ENCODE data around the gene CELF1.

The CELF1 gene

GRCh38 chr11:47453365-47453764 lies 99.6 kb downstream of the CELF1 start:
- Histone ChIP-seq H3K36me3 (no peaks in the 10 kb centered on the region), H3K9me3 (no peaks in the 10 kb centered on the region), H3K4me1 (ENCODE audit: control insufficient read depth in 1 of 2, insufficient read depth in 1 of 2, low read depth in 1 of 2, low read length in 1 of 2) (no peaks in the 10 kb centered on the region), H3K27ac (no peak overlapping the region), H3K4me3 (ENCODE audit: low read depth in 1 of 2, low read length in 1 of 2) (no peak overlapping the region), H3K27me3 (no peaks in the 10 kb centered on the region)
- TF ChIP-seq CTCF (IDR thresholded peaks at IDR 0.05), result no peak

- TF ChIP-seq CTCF (IDR thresholded peaks at IDR 0.05), result no peak
Observed at GRCh38 chr11:47451990-47452389, 100.9 kb downstream of the CELF1 start.

GRCh38 chr11:47451436-47451835 lies 101.5 kb downstream of the CELF1 start:
- TF ChIP-seq CTCF (IDR thresholded peaks at IDR 0.05), result no peak
- Histone ChIP-seq H3K36me3 (no peaks in the 10 kb centered on the region), H3K9me3 (no peaks in the 10 kb centered on the region), H3K27me3 (no peaks in the 10 kb centered on the region), H3K27ac (no peak overlapping the region), H3K4me1 (ENCODE audit: control insufficient read depth in 1 of 2, insufficient read depth in 1 of 2, low read depth in 1 of 2, low read length in 1 of 2) (no peaks in the 10 kb centered on the region), H3K4me3 (ENCODE audit: low read depth in 1 of 2, low read length in 1 of 2) (no peak overlapping the region)

More at GRCh38 chr11:47451990-47452389, 100.9 kb downstream of the CELF1 start:
- Histone ChIP-seq H3K9me3 (no peaks in the 10 kb centered on the region), H3K4me3 (ENCODE audit: low read depth in 1 of 2, low read length in 1 of 2) (no peak overlapping the region), H3K27me3 (no peaks in the 10 kb centered on the region), H3K27ac (no peak overlapping the region), H3K36me3 (no peaks in the 10 kb centered on the region), H3K4me1 (ENCODE audit: control insufficient read depth in 1 of 2, insufficient read depth in 1 of 2, low read depth in 1 of 2, low read length in 1 of 2) (no peaks in the 10 kb centered on the region)

- Histone ChIP-seq H3K4me1 (ENCODE audit: control insufficient read depth in 1 of 2, insufficient read depth in 1 of 2, low read depth in 1 of 2, low read length in 1 of 2) (no peaks in the 10 kb centered on the region), H3K27ac (no peak overlapping the region), H3K27me3 (no peaks in the 10 kb centered on the region), H3K4me3 (ENCODE audit: low read depth in 1 of 2, low read length in 1 of 2) (no peak overlapping the region), H3K36me3 (no peaks in the 10 kb centered on the region), H3K9me3 (no peaks in the 10 kb centered on the region)
- TF ChIP-seq CTCF (IDR thresholded peaks at IDR 0.05), result no peak
Observed at GRCh38 chr11:47449541-47449940, 103.4 kb downstream of the CELF1 start.

GRCh38 chr11:47448566-47449427 lies 104.1 kb downstream of the CELF1 start, which contains the start of gene RAPSN:
RAPSN (minus strand) TSS chr11:47449136; CDS start chr11:47448964, 172 bp downstream.
- H3K36me3 ChIP-seq, result no peaks in the 10 kb centered on the region
- H3K4me3 ChIP-seq (ENCODE audit: low read depth in 1 of 2, low read length in 1 of 2), result no peak within 1 kb of the TSS
- TF ChIP-seq CTCF (IDR thresholded peaks at IDR 0.05), result no peak
- no peaks in the 10 kb centered on the region for H3K27me3 ChIP-seq
- no peaks in the 10 kb centered on the region for H3K9me3 ChIP-seq
- H3K27ac ChIP-seq, result no peak within 1 kb of the TSS
- H3K4me1 ChIP-seq (ENCODE audit: control insufficient read depth in 1 of 2, insufficient read depth in 1 of 2, low read depth in 1 of 2, low read length in 1 of 2), result no peaks in the 10 kb centered on the region
